Right lobe of liver (tissue), 6 donors: Measurements from ENCODE around the gene ZNF598. TPM values are rescaled to one million over a fixed set of nuclear protein-coding genes. Genes with fewer than 3 reads are reported as not detected.

ENCODE experiments used
- ATAC-seq, 4 donors: fragments of 200-7000 bp; cut with Tn5 transposase; one replicate each; pipeline ENCODE4 v1.9.1; 2020; ENCODE audit warnings: mild to moderate bottlenecking in 4 of 4, moderate library complexity in 4 of 4
- DNase-seq, 3 donors: peaks; one replicate each; pipeline ENCODE4 v3.0.0-alpha.2; 2020
- H3K27ac ChIP-seq, 3 donors: fragments of 200-600 bp; one replicate each; pipeline ENCODE4 v1.8.0; 2022
- H3K27me3 ChIP-seq, 2 donors: fragments of 200-600 bp; one replicate each; pipeline ENCODE4 v1.8.0; 2022
- H3K36me3 ChIP-seq, 4 donors: fragments of 200-600 bp; sonication (generic) in 1 of 4; one replicate each; pipeline versions ENCODE4 v1.5.1 to v1.8.0; 2017 to 2022; ENCODE audit warnings: control low read depth in 1 of 4
- H3K4me1 ChIP-seq, 4 donors: fragments of 200-600 bp; sonication (generic) in 1 of 4; one replicate each; pipeline versions ENCODE4 v1.5.1 to v1.8.0; 2017 to 2022; ENCODE audit warnings: control low read depth in 1 of 4
- H3K4me3 ChIP-seq, 3 donors: fragments of 200-600 bp; one replicate each; pipeline ENCODE4 v1.8.0; 2022
- H3K9me3 ChIP-seq, 4 donors: fragments of 200-600 bp; sonication (generic) in 1 of 4; one replicate each; pipeline versions ENCODE4 v1.5.1 to v1.8.0; 2017 to 2022; ENCODE audit warnings: control low read depth in 1 of 4
- CTCF ChIP-seq, 4 donors: fragments of 200-600 bp in 3 of 4; fragments of 450-650 bp in 1 of 4; IDR thresholded peaks; one replicate each; pipeline versions ENCODE4 v1.5.1 to v1.8.0; 2016 to 2022; ENCODE audit warnings: antibody characterized with exemption in 4 of 4, mild to moderate bottlenecking in 2 of 4
- POLR2A ChIP-seq: fragments of 450-650 bp; IDR thresholded peaks from one replicate; pipeline ENCODE4 v1.6.1; 2017; ENCODE audit warnings: antibody characterized with exemption, mild to moderate bottlenecking
- WGBS: methylation state at CpG from one replicate; pipeline ENCODE4 v1.1.6; 2018; ENCODE audit warnings: low coverage, low lambda C conversion rate; ENCODE audit not compliant: insufficient coverage; ENCODE audit errors: missing lambda C conversion rate; 5-methylcytosine and 5-hydroxymethylcytosine counted together
- intact Hi-C, 2 donors: fragments of 100-400 bp; cut with DNase I; formaldehyde crosslinking; loops; one replicate each; pipeline versions ENCODE4 v1.11.2 to v1.14.1; 2022
- total RNA-seq, 6 experiments: library from RNA; depleted of rRNA in 2 of 6; stranded (reverse); fragments of >200 nt in 2 of 6; fragmentation: NEBNext Ultra II Directional in 3 of 6; extraction: Animal tissue kit (Norgen Biotek cat#: 25700) in 3 of 6; gene quantifications; one replicate each; pipeline versions ENCODE4 v1.1.0 to v1.2.4, GENCODE V29; 2016 to 2023
- donor health status: DM: no; HTN: yes; CAD: no.
- donor health status: DM: no; HTN: no; CAD: no.
- donor health status: DM: no; HTN: no; CAD: no.
- donor health status: DM: no; HTN: yes; CAD: no.
- donor health status: DM: no; HTN: yes; CAD: no.

The ZNF598 gene
- total RNA-seq, 6 experiments from 2014 or later, result 21.6 to 46.4 (median 25.0) TPM

GRCh38 chr16:1980770-1981087 lies 28.9 kb downstream of the ZNF598 start:
- TF ChIP-seq POLR2A, result no peak
- TF ChIP-seq CTCF (IDR thresholded peaks at IDR 0.05), result no peak
- WGBS, result 47% methylated on average over 5 of the region's 16 CpGs
- Histone ChIP-seq H3K4me3 (no peak overlapping the region), H3K27ac (no peak overlapping the region), H3K4me1 (peaks cover 0 to 18% (median 8%) of the 10 kb centered on the region in 4 donors), H3K9me3 (no peaks in the 10 kb centered on the region), H3K36me3 (peaks cover 0 to 27% (median 7%) of the 10 kb centered on the region in 4 donors), H3K27me3 (no peaks in the 10 kb centered on the region)
- intact Hi-C loops, result no loop called here
- ATAC-seq, result no peak
- no peak for DNase-seq

- Histone ChIP-seq H3K36me3 (peaks cover 0 to 27% (median 10%) of the 10 kb centered on the region in 4 donors), H3K4me1 (peaks cover 0 to 16% (median 8%) of the 10 kb centered on the region in 4 donors), H3K27ac (no peak overlapping the region), H3K4me3 (no peak overlapping the region), H3K27me3 (no peaks in the 10 kb centered on the region), H3K9me3 (no peaks in the 10 kb centered on the region)
- no peak for DNase-seq
- WGBS, result 52% methylated on average over 3 of the region's 53 CpGs
- intact Hi-C loops, result no loop called here
- no peak for TF ChIP-seq CTCF (IDR thresholded peaks at IDR 0.05)
- TF ChIP-seq POLR2A, result no peak
- no peak for ATAC-seq
Observed at GRCh38 chr16:1980030-1980769, 29.4 kb downstream of the ZNF598 start.

- Histone ChIP-seq H3K27me3 (no peaks in the 10 kb centered on the region), H3K4me3 (no peak overlapping the region), H3K36me3 (peaks cover 0 to 31% (median 10%) of the 10 kb centered on the region in 4 donors), H3K27ac (no peak overlapping the region), H3K9me3 (no peaks in the 10 kb centered on the region), H3K4me1 (peaks cover 0 to 10% (median 3%) of the 10 kb centered on the region in 4 donors)
- WGBS, result 28% methylated on average over 6 of the region's 70 CpGs
- TF ChIP-seq POLR2A, result no peak
- no peak for TF ChIP-seq CTCF (IDR thresholded peaks at IDR 0.05)
- DNase-seq (no peak), ATAC-seq (no peak)
- intact Hi-C loops, result no loop called here
Observed at GRCh38 chr16:1979271-1980029, 30.2 kb downstream of the ZNF598 start.

GRCh38 chr16:1978476-1979120 lies 31.0 kb downstream of the ZNF598 start:
- intact Hi-C loops, result no loop called here
- no peak overlapping the region for H3K27ac ChIP-seq
- WGBS, result 70% methylated on average over 4 of the region's 37 CpGs
- DNase-seq (no peak), ATAC-seq (no peak)
- TF ChIP-seq CTCF (IDR thresholded peaks at IDR 0.05) (no peak), POLR2A (no peak)
- H3K27me3 ChIP-seq, result no peaks in the 10 kb centered on the region
- H3K4me1 ChIP-seq, result peaks cover 0 to 10% (median 3%) of the 10 kb centered on the region in 4 donors
- peaks cover 0 to 33% (median 10%) of the 10 kb centered on the region in 4 donors for H3K36me3 ChIP-seq
- no peak overlapping the region for H3K4me3 ChIP-seq
- no peaks in the 10 kb centered on the region for H3K9me3 ChIP-seq
